Measurements from ENCODE around the gene GATAD2B. TPM values are rescaled to one million over a fixed set of nuclear protein-coding genes. Genes with fewer than 3 reads are reported as not detected.

The GATAD2B gene
- total and polyA plus RNA-seq, 2 donors (not counting 1 experiment from before 2014, with no cell fraction given): 4.8 to 5.2 TPM

DNA sequence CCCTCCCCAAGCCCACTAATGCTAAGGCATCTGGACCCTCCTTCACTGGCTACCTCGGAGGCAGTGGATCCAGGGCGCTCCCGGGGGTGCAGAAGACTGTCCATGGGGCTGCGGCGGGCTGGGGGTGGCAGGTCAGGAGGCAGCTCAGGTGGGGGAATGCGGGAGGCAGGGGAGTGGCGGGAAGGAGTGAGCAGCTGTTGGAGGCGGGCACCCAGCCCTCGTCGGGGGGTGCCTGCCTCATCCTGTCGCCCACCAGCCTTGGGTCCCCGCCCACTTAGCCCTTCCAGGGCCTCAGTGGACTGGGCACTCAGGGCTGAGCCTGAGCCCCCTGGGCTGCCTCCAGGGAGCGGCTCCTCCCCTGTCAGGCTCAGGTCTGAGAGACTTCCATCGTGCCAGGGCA, 10.7 kb upstream of the GATAD2B start:
- H3K4me2 ChIP-seq (ENCODE audit: extremely low read depth, insufficient read depth, low read length): no peak overlapping the region
- no peaks in the 10 kb centered on the region for H3K27me3 ChIP-seq (ENCODE audit: control insufficient read depth, insufficient read depth, low read length)
- no peak overlapping the region for H2AFZ ChIP-seq (ENCODE audit: low read length)
- H3K36me3 ChIP-seq (ENCODE audit: control insufficient read depth, insufficient read depth, low read length): peaks cover 23% of the 10 kb centered on the region
- H3K4me3 ChIP-seq (replicated peaks in 1 of 4; ENCODE audit: control extremely low read depth in 1 of 4, insufficient read depth in 1 of 4, low read depth in 3 of 4, low read length in 4 of 4): no peak overlapping the region
- H4K20me1 ChIP-seq (ENCODE audit: control insufficient read depth, extremely low read depth, insufficient read depth, low read length): no peaks in the 10 kb centered on the region
- no peak for TF ChIP-seq CTCF (conservative IDR thresholded peaks at IDR 0.05 in 1 of 2, IDR thresholded peaks at IDR 0.05 in 1 of 2; ENCODE audit: low read depth in 1 of 2, low read length in 2 of 2)
- no peak for TF ChIP-seq EZH2 (IDR thresholded peaks at IDR 0.05; ENCODE audit: low read length, missing control alignments)
- no peak overlapping the region for H3K27ac ChIP-seq (ENCODE audit: insufficient read depth, low read length)
- H3K79me2 ChIP-seq (ENCODE audit: control insufficient read depth, insufficient read depth, low read length): no peaks in the 10 kb centered on the region
- H3K9me3 ChIP-seq (ENCODE audit: control insufficient read depth, insufficient read depth, low read depth, low read length): no peaks in the 10 kb centered on the region
- DNase-seq (ENCODE audit: low read depth in 2 of 2): no peak
- H3K4me1 ChIP-seq (ENCODE audit: control insufficient read depth, extremely low read depth, insufficient read depth, low read length): peaks cover 5% of the 10 kb centered on the region
- H3K9ac ChIP-seq (ENCODE audit: insufficient read depth, low read length): no peak overlapping the region

GRCh38 chr1:153932156-153933131, 9.7 kb upstream of the GATAD2B start:
- Histone ChIP-seq H3K4me1 (ENCODE audit: control insufficient read depth, extremely low read depth, insufficient read depth, low read length) (peaks cover 5% of the 10 kb centered on the region), H3K27me3 (ENCODE audit: control insufficient read depth, insufficient read depth, low read length) (no peaks in the 10 kb centered on the region), H2AFZ (ENCODE audit: low read length) (no peak overlapping the region), H4K20me1 (ENCODE audit: control insufficient read depth, extremely low read depth, insufficient read depth, low read length) (no peaks in the 10 kb centered on the region), H3K9me3 (ENCODE audit: control insufficient read depth, insufficient read depth, low read depth, low read length) (no peaks in the 10 kb centered on the region), H3K4me3 (replicated peaks in 1 of 4; ENCODE audit: control extremely low read depth in 1 of 4, insufficient read depth in 1 of 4, low read depth in 3 of 4, low read length in 4 of 4) (no peak overlapping the region), H3K27ac (ENCODE audit: insufficient read depth, low read length) (no peak overlapping the region), H3K36me3 (ENCODE audit: control insufficient read depth, insufficient read depth, low read length) (peaks cover 20% of the 10 kb centered on the region), H3K79me2 (ENCODE audit: control insufficient read depth, insufficient read depth, low read length) (no peaks in the 10 kb centered on the region), H3K9ac (ENCODE audit: insufficient read depth, low read length) (no peak overlapping the region), H3K4me2 (ENCODE audit: extremely low read depth, insufficient read depth, low read length) (no peak overlapping the region)
- TF ChIP-seq CTCF (conservative IDR thresholded peaks at IDR 0.05 in 1 of 2, IDR thresholded peaks at IDR 0.05 in 1 of 2; ENCODE audit: low read depth in 1 of 2, low read length in 2 of 2) (no peak), EZH2 (IDR thresholded peaks at IDR 0.05; ENCODE audit: low read length, missing control alignments) (no peak)
- no peak for DNase-seq (ENCODE audit: low read depth in 2 of 2)

DNA sequence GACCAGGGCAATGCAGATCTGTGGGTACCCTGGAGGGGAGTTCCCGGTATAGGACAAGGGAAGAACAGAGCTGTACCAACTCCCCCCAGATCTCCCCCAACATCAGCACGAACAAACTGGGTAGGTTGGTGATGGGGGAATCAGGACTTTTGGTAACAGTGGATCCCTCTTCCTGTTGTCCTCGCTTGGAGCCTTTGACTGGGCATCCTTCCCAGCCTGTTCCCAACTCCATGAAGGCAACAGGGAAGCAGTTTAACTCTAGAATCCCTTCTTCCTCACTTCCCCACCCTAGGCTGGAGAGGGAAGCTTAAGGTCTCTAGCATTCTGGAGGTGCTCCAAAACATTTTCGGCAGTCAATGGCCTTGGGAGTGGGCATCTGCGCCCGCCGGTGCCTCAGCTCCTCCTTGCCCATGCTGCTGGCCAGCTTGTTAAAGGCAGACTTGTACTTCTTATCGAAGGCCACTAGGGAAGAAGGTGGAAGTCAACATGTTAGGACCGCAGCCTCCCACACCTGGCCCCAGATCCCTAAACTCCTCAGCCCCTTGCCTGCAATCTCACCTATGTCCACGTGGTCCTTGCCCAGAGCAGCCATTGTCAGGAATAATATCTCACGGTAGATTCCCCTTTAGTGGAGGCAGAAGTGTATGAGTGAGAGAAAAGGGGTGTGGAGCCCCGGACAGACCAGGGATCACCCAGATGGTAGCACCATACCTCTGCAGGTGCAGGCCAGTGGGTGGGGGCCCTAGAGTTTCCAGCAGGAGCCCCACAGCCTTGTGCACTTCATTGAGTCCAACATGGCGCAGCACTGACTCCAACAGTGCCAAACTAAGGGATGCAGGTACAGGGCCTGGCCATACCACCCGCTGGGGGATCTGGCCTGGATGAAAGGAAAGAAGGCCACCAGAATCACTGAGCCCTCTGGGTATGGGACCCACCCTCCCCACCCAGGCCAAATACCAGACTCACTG, 7.5 kb upstream of the GATAD2B start:
- H3K9me3 ChIP-seq (ENCODE audit: control insufficient read depth, insufficient read depth, low read depth, low read length): no peaks in the 10 kb centered on the region
- no peak for DNase-seq (ENCODE audit: low read depth in 2 of 2)
- H3K9ac ChIP-seq (ENCODE audit: insufficient read depth, low read length): no peak overlapping the region
- no peaks in the 10 kb centered on the region for H4K20me1 ChIP-seq (ENCODE audit: control insufficient read depth, extremely low read depth, insufficient read depth, low read length)
- peaks cover 5% of the 10 kb centered on the region for H3K4me1 ChIP-seq (ENCODE audit: control insufficient read depth, extremely low read depth, insufficient read depth, low read length)
- no peak overlapping the region for H3K27ac ChIP-seq (ENCODE audit: insufficient read depth, low read length)
- H3K79me2 ChIP-seq (ENCODE audit: control insufficient read depth, insufficient read depth, low read length): no peaks in the 10 kb centered on the region
- no peak overlapping the region for H2AFZ ChIP-seq (ENCODE audit: low read length)
- no peaks in the 10 kb centered on the region for H3K27me3 ChIP-seq (ENCODE audit: control insufficient read depth, insufficient read depth, low read length)
- TF ChIP-seq EZH2 (IDR thresholded peaks at IDR 0.05; ENCODE audit: low read length, missing control alignments): no peak
- no peak for TF ChIP-seq CTCF (conservative IDR thresholded peaks at IDR 0.05 in 1 of 2, IDR thresholded peaks at IDR 0.05 in 1 of 2; ENCODE audit: low read depth in 1 of 2, low read length in 2 of 2)
- peaks cover 10% of the 10 kb centered on the region for H3K36me3 ChIP-seq (ENCODE audit: control insufficient read depth, insufficient read depth, low read length)
- H3K4me2 ChIP-seq (ENCODE audit: extremely low read depth, insufficient read depth, low read length): no peak overlapping the region
- H3K4me3 ChIP-seq (replicated peaks in 1 of 4; ENCODE audit: control extremely low read depth in 1 of 4, insufficient read depth in 1 of 4, low read depth in 3 of 4, low read length in 4 of 4): no peak overlapping the region

Measured in fibroblast of lung (primary cell).